Measurements from ENCODE around the gene SLIT1.

Gene SLIT1

DNA sequence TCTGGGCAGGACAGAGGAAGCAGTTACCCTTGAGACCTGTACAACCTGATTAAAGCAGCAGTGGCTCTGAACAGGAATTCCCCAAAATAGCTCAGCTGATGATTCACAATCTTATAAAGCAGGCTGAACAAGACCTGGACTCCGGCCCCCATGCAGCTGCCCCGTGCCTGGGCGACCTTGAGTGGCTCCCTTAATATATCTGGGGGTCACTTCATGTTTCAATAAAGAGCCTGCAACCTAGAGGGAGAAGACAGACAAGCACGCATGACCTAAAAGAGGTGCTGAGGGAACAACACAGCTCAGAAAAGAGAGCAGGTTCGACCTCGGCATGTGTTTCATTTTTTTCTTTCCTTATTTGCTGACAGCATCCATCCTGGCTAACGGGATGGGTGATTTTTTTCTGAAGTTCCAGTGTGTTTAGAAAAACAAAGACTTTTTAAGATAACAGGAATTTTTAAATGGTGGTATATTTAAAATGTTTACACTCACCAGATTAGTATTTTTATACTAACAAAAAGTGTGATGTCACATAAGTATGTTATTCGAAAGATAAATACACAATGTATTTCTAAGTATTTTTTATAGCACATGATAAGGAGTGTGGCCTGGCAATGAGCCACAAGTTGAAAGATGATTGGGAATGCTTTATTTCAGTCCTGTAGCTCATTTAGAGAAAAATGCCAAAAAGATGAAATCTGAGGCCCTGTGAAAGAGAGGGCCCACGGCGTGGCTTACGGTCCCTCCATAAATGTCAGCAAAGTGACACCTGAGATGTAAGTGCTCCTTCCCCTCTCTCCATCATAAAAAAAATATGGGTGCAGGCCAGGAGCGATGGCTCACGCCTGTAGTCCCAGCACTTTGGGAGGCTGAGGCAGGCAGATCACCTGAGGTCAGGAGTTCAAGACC, 161.3 kb downstream of the SLIT1 start:
- TF ChIP-seq SIN3A (IDR thresholded peaks at IDR 0.05; ENCODE audit: borderline replicate concordance, insufficient read depth, low read length) = no peak
- TF ChIP-seq, protein P1, sequence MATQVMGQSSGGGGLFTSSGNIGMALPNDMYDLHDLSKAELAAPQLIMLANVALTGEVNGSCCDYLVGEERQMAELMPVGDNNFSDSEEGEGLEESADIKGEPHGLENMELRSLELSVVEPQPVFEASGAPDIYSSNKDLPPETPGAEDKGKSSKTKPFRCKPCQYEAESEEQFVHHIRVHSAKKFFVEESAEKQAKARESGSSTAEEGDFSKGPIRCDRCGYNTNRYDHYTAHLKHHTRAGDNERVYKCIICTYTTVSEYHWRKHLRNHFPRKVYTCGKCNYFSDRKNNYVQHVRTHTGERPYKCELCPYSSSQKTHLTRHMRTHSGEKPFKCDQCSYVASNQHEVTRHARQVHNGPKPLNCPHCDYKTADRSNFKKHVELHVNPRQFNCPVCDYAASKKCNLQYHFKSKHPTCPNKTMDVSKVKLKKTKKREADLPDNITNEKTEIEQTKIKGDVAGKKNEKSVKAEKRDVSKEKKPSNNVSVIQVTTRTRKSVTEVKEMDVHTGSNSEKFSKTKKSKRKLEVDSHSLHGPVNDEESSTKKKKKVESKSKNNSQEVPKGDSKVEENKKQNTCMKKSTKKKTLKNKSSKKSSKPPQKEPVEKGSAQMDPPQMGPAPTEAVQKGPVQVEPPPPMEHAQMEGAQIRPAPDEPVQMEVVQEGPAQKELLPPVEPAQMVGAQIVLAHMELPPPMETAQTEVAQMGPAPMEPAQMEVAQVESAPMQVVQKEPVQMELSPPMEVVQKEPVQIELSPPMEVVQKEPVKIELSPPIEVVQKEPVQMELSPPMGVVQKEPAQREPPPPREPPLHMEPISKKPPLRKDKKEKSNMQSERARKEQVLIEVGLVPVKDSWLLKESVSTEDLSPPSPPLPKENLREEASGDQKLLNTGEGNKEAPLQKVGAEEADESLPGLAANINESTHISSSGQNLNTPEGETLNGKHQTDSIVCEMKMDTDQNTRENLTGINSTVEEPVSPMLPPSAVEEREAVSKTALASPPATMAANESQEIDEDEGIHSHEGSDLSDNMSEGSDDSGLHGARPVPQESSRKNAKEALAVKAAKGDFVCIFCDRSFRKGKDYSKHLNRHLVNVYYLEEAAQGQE (IDR thresholded peaks at IDR 0.05; ENCODE audit: insufficient read depth in 1 of 2, low read depth in 2 of 2, low read length in 2 of 2) = no peak
- no peak for TF ChIP-seq POLR2AphosphoS5 (IDR thresholded peaks at IDR 0.05; ENCODE audit: low read depth, low read length)
- no peak for TF ChIP-seq TAF1 (IDR thresholded peaks at IDR 0.05; ENCODE audit: borderline replicate concordance, insufficient read depth, low read length)
- TF ChIP-seq FOXP2 (optimal IDR thresholded peaks at IDR 0.05; ENCODE audit: borderline replicate concordance, extremely low read depth, extremely low read length, insufficient read depth) = no peak

DNA sequence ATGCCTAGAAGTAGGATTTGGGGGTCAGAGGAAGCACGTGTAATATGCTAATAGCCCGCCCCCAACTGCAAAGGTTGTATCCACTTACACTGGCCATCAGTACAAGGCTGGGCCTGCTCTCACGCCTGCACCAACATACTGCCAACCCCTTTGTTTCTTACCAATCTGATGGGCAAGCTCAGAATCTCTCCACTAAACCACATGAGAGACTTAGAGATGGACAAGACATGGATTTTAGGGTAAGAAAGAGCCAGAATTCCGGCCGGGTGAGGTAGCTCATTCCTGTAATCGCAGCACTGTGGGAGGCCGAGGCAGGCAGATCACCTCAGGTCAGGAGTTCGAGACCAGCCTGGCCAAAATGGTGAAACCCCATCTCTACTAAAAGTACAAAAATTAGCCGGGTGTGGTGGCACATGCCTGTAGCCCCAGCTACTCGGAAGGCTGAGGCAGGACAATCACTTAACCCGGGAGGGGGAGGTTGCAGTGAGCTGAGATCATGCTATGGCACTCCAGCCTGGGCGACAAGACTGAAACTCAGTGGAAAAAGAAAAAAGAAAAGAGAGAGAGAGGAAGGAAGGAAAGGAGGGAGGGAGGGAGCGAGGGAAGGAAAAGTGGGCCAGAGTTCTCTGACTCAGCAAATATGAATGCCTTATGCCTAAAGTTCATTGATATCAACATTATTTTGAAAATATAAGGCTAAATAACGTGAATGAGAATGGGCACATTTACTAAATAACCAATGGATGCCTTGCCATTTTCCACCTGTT, 162.2 kb downstream of the SLIT1 start:
- TF ChIP-seq SIN3A (IDR thresholded peaks at IDR 0.05; ENCODE audit: borderline replicate concordance, insufficient read depth, low read length) (no peak), POLR2AphosphoS5 (IDR thresholded peaks at IDR 0.05; ENCODE audit: low read depth, low read length) (no peak)
- TF ChIP-seq, protein P1 (IDR thresholded peaks at IDR 0.05; ENCODE audit: insufficient read depth in 1 of 2, low read depth in 2 of 2, low read length in 2 of 2) = no peak

DNA sequence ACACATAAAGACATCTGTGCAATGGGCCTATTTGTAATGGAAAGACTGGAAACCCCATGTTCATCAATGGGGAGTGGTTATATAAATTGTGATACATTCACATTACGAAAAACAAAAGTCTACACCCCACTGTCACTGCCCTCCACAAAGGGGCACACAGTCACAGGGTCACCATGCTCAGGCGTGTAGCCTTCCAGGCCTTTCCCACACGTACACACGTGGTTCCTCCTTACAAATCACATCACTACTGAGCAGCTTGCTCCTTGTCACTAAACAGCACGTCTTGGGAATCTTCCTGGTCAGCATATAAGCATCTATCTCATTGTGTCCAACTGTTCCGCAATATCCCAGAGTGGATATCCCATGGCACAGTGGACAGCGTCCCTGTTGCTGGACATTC, 163.1 kb downstream of the SLIT1 start:
- TF ChIP-seq TAF1 (IDR thresholded peaks at IDR 0.05; ENCODE audit: borderline replicate concordance, insufficient read depth, low read length) = no peak

DNA sequence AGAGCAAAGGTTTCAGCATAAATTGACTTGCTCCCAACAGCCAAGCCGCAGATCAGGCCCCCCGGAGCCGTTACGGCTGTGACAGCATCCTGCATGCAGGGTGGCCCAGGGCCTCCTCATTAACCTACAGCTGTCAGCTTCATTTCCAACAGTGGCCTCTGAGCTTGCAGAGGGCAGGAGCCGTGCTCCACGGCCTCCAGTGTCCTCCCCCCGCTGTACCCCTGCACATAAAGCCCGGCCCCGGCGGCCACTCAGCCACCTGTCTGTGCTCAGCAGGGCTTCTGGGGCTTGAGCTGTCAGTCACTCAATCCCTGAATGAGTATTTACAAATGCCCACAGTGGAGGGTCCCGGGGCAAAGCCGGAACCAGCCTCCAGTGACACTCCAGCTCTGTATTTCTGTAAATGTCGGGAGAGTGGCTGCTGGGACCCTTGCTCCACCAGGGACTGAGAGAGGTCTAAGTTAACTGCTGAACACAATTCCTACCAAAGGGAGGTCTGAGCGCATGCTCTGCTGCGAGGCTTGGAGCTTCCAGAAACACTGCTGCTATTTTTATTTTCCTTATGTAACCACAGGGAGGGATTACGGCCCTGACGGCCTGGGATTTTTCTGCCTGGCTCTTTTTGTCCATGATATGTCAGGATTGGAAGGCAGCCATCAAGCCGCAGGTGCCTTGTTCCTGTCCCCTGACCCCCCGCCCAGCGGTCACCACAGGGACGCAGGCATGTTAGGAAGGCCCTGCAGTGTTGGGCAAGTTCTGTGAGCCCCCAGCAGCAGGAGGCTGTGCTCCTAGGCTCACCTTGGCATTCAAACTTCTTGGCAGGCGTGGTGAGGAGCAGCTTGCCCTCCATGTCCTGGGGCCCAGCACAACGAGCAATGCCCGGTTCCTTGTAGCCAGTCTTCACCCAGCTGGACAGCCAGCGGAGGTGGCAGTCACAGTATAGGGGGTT, 165.0 kb downstream of the SLIT1 start:
- TF ChIP-seq TAF1 (IDR thresholded peaks at IDR 0.05; ENCODE audit: borderline replicate concordance, insufficient read depth, low read length) (no peak), FOXP2 (optimal IDR thresholded peaks at IDR 0.05; ENCODE audit: borderline replicate concordance, extremely low read depth, extremely low read length, insufficient read depth) (no peak), SIN3A (IDR thresholded peaks at IDR 0.05; ENCODE audit: borderline replicate concordance, insufficient read depth, low read length) (no peak), POLR2AphosphoS5 (IDR thresholded peaks at IDR 0.05; ENCODE audit: low read depth, low read length) (no peak)
- TF ChIP-seq, protein P1 (IDR thresholded peaks at IDR 0.05; ENCODE audit: insufficient read depth in 1 of 2, low read depth in 2 of 2, low read length in 2 of 2) = no peak

DNA sequence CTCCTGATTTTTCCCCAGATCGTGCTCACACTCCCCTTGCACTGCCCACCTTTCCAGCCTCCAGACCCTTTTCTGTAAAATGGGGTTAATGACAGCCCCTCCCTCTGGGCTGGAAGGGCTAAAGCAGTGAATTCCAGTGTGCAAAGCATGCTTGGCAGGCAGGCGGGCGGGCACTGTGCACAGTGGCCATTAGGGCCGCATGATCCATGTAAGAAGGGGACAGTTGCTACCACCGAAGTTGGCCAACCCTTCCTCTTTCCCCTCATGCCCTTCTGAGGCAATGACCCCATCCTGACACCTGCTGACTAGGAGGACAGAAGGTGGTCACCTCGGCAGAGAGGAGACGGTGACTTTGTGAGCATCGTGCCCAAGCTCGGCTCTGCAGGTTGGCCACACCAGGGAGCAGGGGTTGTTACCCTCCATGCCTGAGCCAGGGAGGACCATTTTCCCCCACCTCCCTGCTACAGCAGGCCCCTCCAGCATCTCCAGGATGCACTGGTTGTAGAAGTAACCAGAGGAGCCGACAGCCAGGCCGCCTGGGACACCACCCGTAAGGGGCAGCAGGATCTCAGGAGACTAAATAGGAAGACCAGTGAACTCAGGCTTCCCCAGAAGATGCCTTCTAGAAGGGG, 166.4 kb downstream of the SLIT1 start:
- no peak for TF ChIP-seq TAF1 (IDR thresholded peaks at IDR 0.05; ENCODE audit: borderline replicate concordance, insufficient read depth, low read length)
- TF ChIP-seq, protein P1 (IDR thresholded peaks at IDR 0.05; ENCODE audit: insufficient read depth in 1 of 2, low read depth in 2 of 2, low read length in 2 of 2) = no peak
- TF ChIP-seq SIN3A (IDR thresholded peaks at IDR 0.05; ENCODE audit: borderline replicate concordance, insufficient read depth, low read length) = no peak
- TF ChIP-seq FOXP2 (optimal IDR thresholded peaks at IDR 0.05; ENCODE audit: borderline replicate concordance, extremely low read depth, extremely low read length, insufficient read depth) = no peak
- no peak for TF ChIP-seq POLR2AphosphoS5 (IDR thresholded peaks at IDR 0.05; ENCODE audit: low read depth, low read length)
